Stimulated activated CD4-positive, alpha-beta T cell treated with anti-CD3 and anti-CD28 coated beads, Interleukin-4, amount 100 ng/mL, for 48 hours (primary cell): Measurements from ENCODE around the gene ZNF775.
A peak's percentile ranks its signal among the peaks of the same experiment; 100 is the strongest.

Source experiments
- DNase-seq, 2 donors: peaks; one replicate each; pipeline ENCODE4 v3.0.0-alpha.2; 2020; ENCODE audit warnings: low read depth in 2 of 2

ZNF775 gene

DNA sequence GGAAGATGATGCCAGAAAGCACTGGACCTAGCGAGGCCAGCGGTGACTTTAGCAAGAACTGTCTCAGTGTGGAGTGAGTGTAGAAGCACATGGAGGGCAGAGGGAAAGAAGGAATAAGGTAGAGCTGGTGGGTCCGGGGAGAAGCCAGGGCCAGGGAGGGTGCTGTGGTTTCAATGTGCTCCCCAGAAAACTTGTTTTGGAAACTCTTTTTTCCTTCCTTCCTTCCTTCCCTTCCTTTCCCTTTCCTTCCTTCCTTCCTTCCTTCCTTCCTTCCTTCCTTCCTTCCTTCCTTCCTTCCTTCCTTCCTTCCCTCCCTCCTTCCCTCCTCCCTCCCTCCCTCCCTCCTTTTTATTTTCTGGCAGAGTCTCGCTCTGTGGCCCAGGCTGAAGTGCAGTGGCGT is 32.2 kb upstream of the ZNF775 start:
- DNase-seq = no peak

DNA sequence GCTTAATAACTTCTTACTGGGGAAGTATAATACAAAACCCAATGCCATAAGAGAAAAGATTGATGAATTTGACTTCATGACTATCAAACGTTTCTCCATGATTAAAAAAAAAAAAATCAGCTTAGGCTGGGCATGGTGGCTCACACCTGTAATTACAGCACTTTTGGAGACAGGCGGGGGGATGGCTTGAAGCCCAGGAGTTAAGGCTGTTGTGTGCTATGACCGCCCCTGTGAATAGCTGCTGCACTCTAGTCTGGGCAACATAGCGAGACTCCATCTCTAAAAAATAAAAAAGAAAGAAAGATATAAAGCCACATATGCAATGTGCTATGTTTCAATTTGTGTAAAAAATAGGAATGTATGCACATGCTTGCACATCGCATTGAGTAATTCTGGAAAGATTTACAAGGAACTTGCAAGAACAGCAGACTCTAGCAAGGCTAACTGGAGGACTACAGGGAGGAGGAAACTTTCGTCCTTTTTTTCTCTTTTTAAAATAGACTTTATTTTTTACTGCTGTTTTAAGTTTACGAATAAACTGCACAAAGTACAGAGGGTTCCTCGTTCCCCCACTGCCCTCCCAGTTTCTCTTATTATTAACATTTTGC is 27.4 kb upstream of the ZNF775 start:
- no peak for DNase-seq

GRCh38 chr7:150355666-150356059 is 23.5 kb upstream of the ZNF775 start:
- DNase-seq = no peak

GRCh38 chr7:150356265-150356897 is 22.7 kb upstream of the ZNF775 start:
- no peak for DNase-seq

GRCh38 chr7:150357270-150357669 is 21.9 kb upstream of the ZNF775 start:
- DNase-seq = peak in 1 of 2 donors; percentile 48

GRCh38 chr7:150357771-150358427 is 21.2 kb upstream of the ZNF775 start:
- no peak for DNase-seq

DNA sequence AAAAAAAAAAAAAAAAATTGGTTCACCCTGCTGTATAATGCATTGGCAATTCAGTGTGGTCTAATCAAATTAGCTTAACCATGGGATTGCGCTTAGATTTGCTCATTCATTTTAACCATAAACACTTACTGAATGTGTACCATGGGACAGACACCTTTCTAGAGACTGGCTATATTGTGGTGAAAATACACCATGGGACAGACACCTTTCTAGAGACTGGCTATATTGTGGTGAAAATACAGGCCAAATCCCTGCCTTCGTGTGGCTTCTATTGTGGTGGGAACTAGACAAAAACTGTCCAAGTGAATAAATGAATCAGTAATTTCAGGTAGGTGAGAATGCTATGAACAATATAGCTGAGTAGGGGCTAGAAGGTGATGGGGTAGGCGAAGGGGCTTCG is 20.7 kb upstream of the ZNF775 start:
- DNase-seq = no peak

- DNase-seq = no peak
Observed at GRCh38 chr7:150358988-150359621, 20.0 kb upstream of the ZNF775 start.

GRCh38 chr7:150359622-150360362 is 19.3 kb upstream of the ZNF775 start:
- no peak for DNase-seq

GRCh38 chr7:150360363-150361058 is 18.6 kb upstream of the ZNF775 start:
- no peak for DNase-seq

DNA sequence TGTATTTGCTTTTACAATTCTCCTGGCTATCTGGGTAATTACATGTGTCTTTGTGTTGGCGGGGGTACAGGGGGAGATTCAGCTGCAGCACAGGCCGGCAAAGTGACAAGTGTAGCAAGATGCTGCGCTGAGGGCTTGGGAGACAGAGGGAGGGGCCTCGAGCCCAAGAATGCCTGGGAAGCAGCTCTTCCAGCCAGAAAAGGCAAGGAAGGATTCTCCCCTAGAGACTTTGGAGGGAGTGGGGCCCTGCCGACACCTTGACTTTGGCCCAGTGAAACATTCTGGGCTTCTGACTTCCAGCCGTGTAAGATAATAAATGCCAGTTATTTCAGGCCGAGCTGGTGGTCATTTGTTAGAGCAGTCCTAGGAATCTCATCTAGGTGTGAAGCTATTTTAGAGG is 17.7 kb upstream of the ZNF775 start:
- DNase-seq = no peak

DNA sequence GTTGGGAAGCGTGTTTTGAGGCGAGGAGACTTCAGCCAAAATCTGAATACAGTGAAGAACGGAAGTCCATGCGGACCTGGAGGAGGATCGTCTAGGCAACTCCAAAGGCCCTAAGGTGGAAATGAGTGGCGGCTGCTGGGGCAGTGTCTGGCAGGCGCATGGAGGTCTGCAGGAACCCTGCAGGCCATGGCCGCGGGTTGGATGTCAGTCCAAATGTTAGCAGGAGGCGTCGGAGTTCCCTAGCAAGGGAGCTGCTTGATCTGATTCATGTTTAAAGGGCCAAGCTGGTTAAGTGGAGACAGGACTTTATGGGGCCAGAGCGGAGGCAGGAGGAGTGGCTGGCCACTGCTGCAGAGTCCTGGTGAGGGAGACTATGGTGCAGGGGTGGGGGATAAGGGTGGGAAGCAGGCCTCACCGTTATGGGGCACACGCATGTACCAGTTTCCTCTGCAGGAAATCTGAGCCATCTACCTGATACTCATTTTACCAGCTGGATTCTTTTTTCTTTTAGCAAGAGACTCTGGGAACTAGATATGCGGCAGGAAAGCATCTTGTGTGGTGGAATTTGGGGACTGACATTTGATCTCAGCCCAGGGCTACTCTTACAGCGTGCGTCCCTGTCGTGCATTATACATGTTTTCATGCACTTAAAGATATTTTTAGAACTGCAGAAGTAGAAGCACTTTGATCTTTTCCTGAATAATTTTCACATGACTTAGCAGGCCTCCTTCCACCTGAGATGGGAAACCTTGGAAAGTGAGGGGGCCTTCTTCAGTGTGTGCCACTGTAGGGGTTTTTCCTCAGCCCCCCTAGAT is 17.1 kb upstream of the ZNF775 start:
- no peak for DNase-seq

GRCh38 chr7:150363370-150363769 is 15.8 kb upstream of the ZNF775 start:
- DNase-seq = no peak

DNA sequence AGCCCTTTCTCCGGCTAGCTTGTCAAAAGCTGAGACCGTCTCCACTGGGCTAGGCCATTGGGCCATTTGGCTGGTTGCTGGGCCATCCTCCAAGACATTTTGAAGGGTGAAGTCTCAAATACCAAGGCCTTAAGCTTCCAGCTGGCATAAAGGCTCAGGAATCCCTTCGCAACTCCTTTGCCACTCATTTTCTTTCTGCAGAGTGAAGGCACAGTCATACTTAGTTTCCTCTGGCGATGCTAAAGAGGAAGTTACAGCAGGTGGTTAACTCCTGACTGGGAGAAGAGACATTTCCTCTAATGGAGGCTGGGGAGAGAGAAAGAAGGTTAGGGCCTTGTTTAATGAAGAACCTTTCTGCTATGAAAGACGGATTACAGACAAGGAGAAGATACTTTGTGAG is 15.3 kb upstream of the ZNF775 start:
- DNase-seq = no peak

- no peak for DNase-seq
Observed at GRCh38 chr7:150365194-150365593, 13.9 kb upstream of the ZNF775 start.

DNA sequence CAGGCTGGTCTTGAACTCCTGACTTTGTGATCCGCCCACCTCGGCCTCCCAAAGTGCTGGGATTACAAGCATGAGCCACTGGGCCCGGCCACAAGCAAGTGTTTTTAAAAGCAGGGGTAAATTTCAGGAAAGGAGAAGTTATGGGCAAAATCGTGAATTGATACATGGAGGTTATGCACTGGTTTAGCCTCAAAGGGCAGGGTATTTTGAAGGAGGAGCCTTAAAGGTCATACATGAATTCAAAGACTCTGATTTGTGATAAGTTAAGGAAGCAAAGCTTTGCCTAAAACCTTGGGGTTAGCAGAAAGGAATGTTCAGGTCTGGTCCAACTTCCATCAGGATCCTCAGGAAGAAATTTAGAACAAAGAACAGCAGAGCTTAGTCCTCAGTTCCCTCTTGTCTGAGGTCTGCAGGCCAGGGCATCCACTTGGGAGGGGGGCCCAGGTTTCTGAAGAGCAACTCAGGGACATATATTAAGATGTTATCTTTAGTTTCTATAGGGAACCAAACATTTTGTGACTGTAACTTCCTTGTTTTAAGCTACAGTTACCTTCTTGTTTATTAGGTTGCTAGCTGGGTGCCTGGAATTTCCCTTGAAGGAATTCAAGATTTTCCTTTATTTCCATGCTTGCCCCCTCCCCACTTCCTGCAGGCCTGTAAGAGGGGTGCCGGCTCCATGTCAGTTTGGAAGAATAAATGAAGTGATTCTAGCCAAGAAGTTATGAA is 13.3 kb upstream of the ZNF775 start:
- no peak for DNase-seq

- DNase-seq = no peak
Observed at GRCh38 chr7:150367677-150368095, 11.4 kb upstream of the ZNF775 start.

DNA sequence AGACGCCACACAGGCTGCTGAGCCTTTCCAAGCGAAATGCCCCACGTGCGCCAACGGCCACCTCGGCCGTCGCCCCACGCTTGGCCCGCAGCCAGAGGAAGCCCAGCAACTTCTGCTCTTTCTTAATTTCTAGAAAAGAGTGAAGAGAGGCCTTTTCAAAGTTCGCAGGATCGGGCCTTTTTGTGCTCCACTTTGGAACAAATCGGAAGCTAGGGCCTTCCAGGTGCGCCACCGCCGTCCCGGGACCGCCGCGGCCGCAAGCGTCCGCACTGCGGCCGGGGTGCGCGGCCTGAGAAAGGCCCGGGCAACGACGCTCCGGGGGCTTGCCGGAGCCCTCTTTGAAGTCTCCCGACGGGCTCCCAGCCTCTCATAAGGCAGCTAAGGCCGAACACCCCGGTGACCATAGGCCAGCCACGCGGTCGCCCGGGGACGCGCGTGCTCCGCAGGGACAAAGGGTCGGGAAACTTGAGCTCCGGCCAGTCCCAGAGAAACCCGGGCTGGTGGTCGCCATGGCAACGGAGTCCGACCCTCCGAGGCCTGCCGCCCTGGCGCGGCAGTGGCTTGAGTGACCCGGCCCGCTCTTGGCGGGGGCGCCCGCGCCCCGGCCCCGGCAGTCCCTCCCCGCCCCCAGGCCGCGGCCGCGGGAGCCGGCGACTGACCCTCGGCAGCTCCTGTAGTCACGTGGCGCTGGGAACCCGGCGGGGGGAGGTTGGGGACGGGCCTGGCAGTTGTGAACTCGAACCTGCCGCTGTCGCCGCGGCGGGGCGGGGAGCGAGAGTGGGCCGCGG is 10.8 kb upstream of the ZNF775 start, which contains the start of gene REPIN1:
REPIN1 (plus strand) TSS at position 727 of the 788 bp plus-strand sequence. CDS start 890 bp downstream, outside the sequence.
- DNase-seq = peak; percentile 74 to 82
